Inflammatory macrophage treated with lipopolysaccharide for 1 hour (primary cell): Measurements from ENCODE around the gene RGPD5.
"Not testable (repeated sequence)": the region's sequence is repeated elsewhere in the genome, so short reads cannot be mapped to it uniquely, and the experiment has no call there.

Experiments
- DNase-seq, 2 donors: peaks; one replicate each; pipeline ENCODE4 v3.0.0-alpha.2; 2020 to 2022

Gene RGPD5

DNA sequence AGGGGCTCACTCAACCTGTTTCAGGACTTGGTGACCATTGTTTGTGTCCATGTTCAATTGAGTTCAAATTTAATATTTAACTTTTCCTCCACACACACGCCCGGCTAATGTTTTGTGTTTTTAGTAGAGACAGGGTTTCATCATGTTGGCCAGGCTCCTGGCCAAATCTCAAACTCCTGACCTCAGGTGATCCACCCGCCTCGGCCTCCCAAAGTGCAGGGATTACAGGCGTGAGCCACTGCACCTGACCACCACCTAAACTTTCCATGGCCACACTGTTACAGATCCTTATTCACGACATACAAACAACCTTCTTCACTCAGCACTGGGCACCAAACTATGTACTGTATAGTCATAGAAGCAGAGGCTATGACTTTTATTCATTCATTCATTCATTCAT, 100.0 kb downstream of the RGPD5 start:
- DNase-seq = not testable (repeated sequence)

DNA sequence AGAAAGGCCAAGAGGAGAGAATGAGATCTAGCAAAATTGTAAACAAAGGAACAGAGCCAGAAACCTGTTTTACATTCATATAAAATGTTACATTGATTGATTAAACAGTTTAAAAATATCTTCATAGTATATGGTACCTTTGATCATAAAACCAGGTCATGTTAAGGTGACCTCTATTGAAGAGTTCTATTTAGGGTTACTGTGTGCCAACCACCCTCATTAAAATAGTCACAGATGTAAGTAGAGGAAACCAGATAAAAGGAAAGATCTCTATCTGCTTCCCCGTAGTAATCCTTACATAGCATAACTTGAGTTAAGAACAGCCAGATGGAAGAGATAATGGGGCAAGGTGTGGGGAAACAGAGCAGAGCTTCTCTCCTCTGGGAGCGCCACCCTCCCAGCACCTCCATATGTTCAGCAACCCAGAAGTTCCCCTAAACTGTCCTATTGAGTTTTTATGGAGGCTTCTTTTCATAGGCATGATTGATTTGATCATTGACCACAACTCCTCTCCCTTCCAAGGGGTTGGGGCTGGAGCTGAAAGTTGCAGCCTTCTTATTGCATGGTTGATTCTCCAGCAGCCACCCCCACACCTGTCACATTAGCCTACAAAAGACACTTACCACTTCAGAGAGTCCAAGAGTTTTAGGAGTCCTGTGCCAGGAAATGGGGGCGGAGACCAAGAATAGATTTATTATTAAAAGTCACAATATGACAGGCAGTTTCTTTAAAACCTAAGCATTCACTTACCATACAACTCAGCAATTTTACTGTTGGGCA, 101.2 kb downstream of the RGPD5 start:
- DNase-seq = not testable (repeated sequence)

DNA sequence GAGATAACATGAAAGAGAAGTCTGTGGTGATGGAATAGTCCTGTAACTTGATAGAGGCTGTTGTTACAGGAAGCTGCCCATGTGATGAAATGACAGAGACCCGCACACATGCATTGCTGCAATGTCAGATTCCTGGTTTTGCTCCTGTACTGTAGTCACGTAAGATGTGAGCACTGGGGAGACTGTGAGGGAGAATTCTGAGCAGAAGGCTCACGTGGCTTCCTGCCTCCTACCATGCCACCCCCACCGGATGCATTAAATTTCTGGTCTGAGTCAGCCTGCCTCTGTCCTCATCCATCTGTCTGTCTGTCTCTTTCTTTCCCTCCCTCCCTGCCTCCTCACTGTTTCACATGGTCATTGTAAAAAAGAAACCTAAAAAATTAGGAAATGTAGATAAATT, 102.1 kb downstream of the RGPD5 start:
- not testable (repeated sequence) for DNase-seq

DNA sequence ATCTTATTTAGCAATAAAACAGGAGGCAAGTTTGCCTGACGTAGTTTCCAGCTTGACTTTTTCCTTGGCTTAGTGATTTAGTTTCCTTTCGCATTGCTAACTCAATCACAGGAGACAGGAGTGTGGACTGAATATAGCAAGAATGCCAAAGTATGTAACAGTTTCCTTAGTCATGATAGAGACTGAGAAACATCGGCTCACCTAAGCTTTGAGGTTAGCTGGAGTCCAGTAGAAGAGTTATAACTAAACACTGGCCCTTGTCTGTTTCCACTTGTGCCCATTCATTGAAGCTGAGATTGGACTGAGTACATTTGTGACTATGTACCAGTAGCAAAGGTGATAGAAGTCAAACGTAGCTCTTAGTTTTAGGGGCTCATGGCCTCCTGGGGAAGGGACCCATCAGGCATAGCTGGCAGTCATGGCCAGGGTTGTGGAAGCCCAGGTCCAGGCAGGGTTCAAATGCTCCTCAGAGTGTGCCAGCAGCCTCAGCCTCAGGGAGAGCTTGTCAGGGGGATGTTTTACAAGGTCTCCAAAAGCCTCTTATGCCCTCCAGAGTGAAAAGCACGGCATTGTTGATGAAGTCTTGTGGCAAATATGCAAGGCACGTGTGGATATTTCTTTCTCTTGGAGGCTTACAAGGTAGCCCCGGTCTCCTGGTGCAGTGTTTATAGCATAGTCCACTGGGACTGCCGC, 103.8 kb downstream of the RGPD5 start:
- not testable (repeated sequence) for DNase-seq

DNA sequence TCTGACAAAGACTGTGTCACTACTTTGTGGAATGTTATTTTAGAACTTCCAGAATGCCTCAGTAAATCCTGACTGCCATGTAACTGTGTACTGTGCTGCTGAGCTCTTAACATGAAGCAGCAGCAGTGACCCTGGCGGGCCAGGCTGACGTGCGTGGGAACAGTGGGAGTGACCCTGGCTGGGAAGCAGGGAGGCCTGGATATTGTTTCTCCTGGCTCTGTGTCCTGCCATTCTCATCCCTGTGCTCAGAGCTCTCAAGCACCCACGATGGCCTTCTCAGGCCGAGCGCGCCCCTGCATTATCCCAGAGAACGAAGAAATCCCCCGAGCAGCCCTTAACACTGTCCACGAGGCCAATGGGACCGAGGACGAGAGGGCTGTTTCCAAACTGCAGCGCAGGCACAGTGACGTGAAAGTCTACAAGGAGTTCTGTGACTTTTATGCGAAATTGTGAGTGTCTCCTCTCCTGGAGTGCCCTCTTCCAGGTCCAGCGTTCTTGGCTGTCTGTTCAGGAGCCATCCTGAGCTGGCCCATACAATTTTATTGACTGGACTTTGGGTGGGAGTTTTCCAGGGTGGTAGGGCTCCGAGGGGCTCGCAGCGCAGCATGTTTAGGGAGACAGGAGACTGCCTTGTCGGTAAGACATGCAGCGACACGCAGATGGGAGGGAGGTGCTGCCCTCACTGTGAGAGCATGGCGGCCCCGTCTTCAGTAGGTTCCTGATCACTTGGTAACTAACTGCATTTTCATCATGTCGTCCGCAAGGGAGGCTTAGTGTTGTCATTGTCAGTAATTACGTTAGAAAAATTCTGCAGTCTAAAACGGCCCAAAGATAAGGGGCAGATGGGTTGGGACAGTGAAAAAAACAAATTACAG, 104.6 kb downstream of the RGPD5 start, which contains the start of gene LIMS3:
Gene LIMS3 (plus strand): TSS at position 227 of the 875 bp plus-strand sequence. CDS start 41 bp downstream, at position 268.
- DNase-seq = not testable (repeated sequence)

DNA sequence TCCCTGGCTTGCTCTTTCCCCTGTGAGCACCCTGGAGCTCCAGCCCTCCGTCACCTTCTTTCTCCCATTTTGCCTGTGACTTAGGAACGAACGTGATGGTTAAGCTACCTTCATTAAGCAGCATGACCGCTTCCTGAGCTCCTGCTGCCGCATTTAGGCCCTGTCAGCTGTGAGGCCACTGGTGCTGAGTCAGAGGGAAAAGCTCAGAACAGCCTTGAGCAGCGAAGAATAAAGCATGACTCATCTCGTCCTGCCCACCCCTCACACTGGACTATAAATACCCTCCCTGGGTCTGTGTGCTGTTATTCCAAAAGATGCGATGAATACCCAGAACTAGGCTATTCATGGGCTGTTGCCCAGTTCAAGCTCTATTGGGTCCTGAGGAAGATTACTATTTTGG, 111.7 kb downstream of the RGPD5 start:
- not testable (repeated sequence) for DNase-seq
